HL-60 (cell line): ENCODE data around the gene LIPT1.

Experiments used
- DNase-seq, 2 experiments: peaks; one replicate each; pipeline ENCODE4 v3.0.0-alpha.2; 2010 to 2020; ENCODE audit warnings: low read depth in 1 of 2, low spot score in 1 of 2
- H3K27ac ChIP-seq: fragments of 250-450 bp; sonication (Bioruptor Pico); replicated peaks from 2 replicates; pipeline ENCODE4 v1.5.1; 2020; ENCODE audit warnings: mild to moderate bottlenecking, moderate library complexity
- H3K27me3 ChIP-seq: fragments of 250-450 bp; sonication (Bioruptor Pico); 2 replicates; pipeline ENCODE4 v1.5.1; 2021; ENCODE audit warnings: mild to moderate bottlenecking, moderate library complexity; ENCODE audit not compliant: insufficient read depth, poor library complexity, severe bottlenecking
- H3K4me3 ChIP-seq: replicated peaks from 2 replicates; pipeline ENCODE4 v1.5.1; 2011; ENCODE audit warnings: mild to moderate bottlenecking, control low read depth, low read length; ENCODE audit not compliant: insufficient read depth
- GABPA ChIP-seq: IDR thresholded peaks from 2 replicates; pipeline ENCODE4 v1.6.1; 2012; ENCODE audit warnings: low read depth
- POLR2AphosphoS5 ChIP-seq: IDR thresholded peaks from 2 replicates; pipeline ENCODE4 v1.6.1; 2012; ENCODE audit warnings: low read depth
- REST ChIP-seq: IDR thresholded peaks from 2 replicates; pipeline ENCODE4 v1.6.1; 2012; ENCODE audit warnings: low read depth; ENCODE audit not compliant: insufficient replicate concordance
- SPI1 ChIP-seq: IDR thresholded peaks from 2 replicates; pipeline ENCODE4 v1.6.1; 2012; ENCODE audit warnings: low read depth, mild to moderate bottlenecking, borderline replicate concordance
- TF ChIP-seq, protein P1 (sequence below): IDR thresholded peaks from one replicate; pipeline ENCODE4 v1.5.1; 2011; ENCODE audit warnings: low read length, control low read depth, inconsistent platforms; ENCODE audit not compliant: insufficient read depth

Gene LIPT1

GRCh38 chr2:99141110-99142108, 13.4 kb upstream of the LIPT1 start, which contains the start of gene C2orf15:
Gene C2orf15, plus strand, starts transcription at chr2:99141707. Its CDS starts 8,852 bp downstream, at chr2:99150559.
- H3K27ac ChIP-seq, result peak within 1 kb of the TSS; percentile 57
- peak within 1 kb of the TSS; percentile 99 for H3K4me3 ChIP-seq
- no peaks in the 10 kb centered on the region for H3K27me3 ChIP-seq
- TF ChIP-seq GABPA (no peak), REST (no peak), SPI1 (0 out of 2 replicates have a peak, but pooled peaks have one; percentile 1), POLR2AphosphoS5 (no peak; the same call in 1 of the 2 replicates)
- TF ChIP-seq, protein P1, sequence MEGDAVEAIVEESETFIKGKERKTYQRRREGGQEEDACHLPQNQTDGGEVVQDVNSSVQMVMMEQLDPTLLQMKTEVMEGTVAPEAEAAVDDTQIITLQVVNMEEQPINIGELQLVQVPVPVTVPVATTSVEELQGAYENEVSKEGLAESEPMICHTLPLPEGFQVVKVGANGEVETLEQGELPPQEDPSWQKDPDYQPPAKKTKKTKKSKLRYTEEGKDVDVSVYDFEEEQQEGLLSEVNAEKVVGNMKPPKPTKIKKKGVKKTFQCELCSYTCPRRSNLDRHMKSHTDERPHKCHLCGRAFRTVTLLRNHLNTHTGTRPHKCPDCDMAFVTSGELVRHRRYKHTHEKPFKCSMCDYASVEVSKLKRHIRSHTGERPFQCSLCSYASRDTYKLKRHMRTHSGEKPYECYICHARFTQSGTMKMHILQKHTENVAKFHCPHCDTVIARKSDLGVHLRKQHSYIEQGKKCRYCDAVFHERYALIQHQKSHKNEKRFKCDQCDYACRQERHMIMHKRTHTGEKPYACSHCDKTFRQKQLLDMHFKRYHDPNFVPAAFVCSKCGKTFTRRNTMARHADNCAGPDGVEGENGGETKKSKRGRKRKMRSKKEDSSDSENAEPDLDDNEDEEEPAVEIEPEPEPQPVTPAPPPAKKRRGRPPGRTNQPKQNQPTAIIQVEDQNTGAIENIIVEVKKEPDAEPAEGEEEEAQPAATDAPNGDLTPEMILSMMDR, result no peak
- DNase-seq, result peak; percentile 78 to 94

- TF ChIP-seq GABPA, result 0 out of 2 replicates have a peak, but pooled peaks have one; percentile 8
- TF ChIP-seq POLR2AphosphoS5, result no peak
- no peak for TF ChIP-seq REST
- no peak for TF ChIP-seq SPI1
- TF ChIP-seq, protein P1, result no peak
- peak overlapping the region; percentile 89 for H3K27ac ChIP-seq
- H3K27me3 ChIP-seq, result no peaks in the 10 kb centered on the region
- DNase-seq, result peak; percentile 55 to 75
- H3K4me3 ChIP-seq, result no peak overlapping the region
Measured at GRCh38 chr2:99150706-99151105, 4.1 kb upstream of the LIPT1 start.

- Histone ChIP-seq H3K4me3 (no peak overlapping the region), H3K27ac (peak overlapping the region; percentile 89), H3K27me3 (no peaks in the 10 kb centered on the region)
- no peak for DNase-seq
- TF ChIP-seq SPI1 (no peak), GABPA (no peak), POLR2AphosphoS5 (no peak), REST (no peak)
- TF ChIP-seq, protein P1, result no peak
Measured at GRCh38 chr2:99152199-99152895, 2.4 kb upstream of the LIPT1 start.
